ENCODE measurements around the gene CGB8.
"Not testable (repeated sequence)": the region's sequence is repeated elsewhere in the genome, so short reads cannot be mapped to it uniquely, and the experiment has no call there.

The CGB8 gene

GRCh38 chr19:49057636-49058234 is 8.8 kb upstream of the CGB8 start, which contains the start of gene CGB7:
Gene CGB7, minus strand, starts transcription at chr19:49057749. Its CDS starts 2,374 bp downstream, at chr19:49055375.
- Histone ChIP-seq H3K4me3 (ENCODE audit: low read length) (no peak within 1 kb of the TSS), H3K36me3 (replicated peaks; ENCODE audit: low read depth, low read length) (no peaks in the 10 kb centered on the region), H3K4me2 (ENCODE audit: low read length) (no peak within 1 kb of the TSS), H3K4me1 (ENCODE audit: low read length) (no peaks in the 10 kb centered on the region), H4K20me1 (ENCODE audit: insufficient read depth, low read length) (no peaks in the 10 kb centered on the region), H3K27ac (ENCODE audit: low read length) (no peak within 1 kb of the TSS), H3K79me2 (ENCODE audit: low read length) (no peaks in the 10 kb centered on the region), H3K9me3 (ENCODE audit: insufficient read depth, low read length) (no peaks in the 10 kb centered on the region), H2AFZ (ENCODE audit: low read depth, low read length) (no peak within 1 kb of the TSS), H3K27me3 (ENCODE audit: low read depth, low read length) (no peaks in the 10 kb centered on the region), H3K9ac (ENCODE audit: low read length) (no peak within 1 kb of the TSS)
- TF ChIP-seq CTCF (IDR thresholded peaks at IDR 0.05; ENCODE audit: low read depth, low read length), result no peak
- no peak for TF ChIP-seq EZH2phosphoT487 (IDR thresholded peaks at IDR 0.05; ENCODE audit: low read depth)

- H3K27me3 ChIP-seq (ENCODE audit: low read depth, low read length); H4K20me1 ChIP-seq (ENCODE audit: insufficient read depth, low read length); H3K27ac ChIP-seq (ENCODE audit: low read length); H3K9ac ChIP-seq (ENCODE audit: low read length); H3K4me2 ChIP-seq (ENCODE audit: low read length); H3K9me3 ChIP-seq (ENCODE audit: insufficient read depth, low read length); H3K4me3 ChIP-seq (ENCODE audit: low read length); H3K36me3 ChIP-seq (replicated peaks; ENCODE audit: low read depth, low read length); H3K79me2 ChIP-seq (ENCODE audit: low read length); H3K4me1 ChIP-seq (ENCODE audit: low read length); H2AFZ ChIP-seq (ENCODE audit: low read depth, low read length): not testable (repeated sequence)
These were observed 8.1 kb upstream of the CGB8 start for GRCh38 chr19:49056902-49057596.

- Histone ChIP-seq H3K36me3 (replicated peaks; ENCODE audit: low read depth, low read length) (no peaks in the 10 kb centered on the region), H2AFZ (ENCODE audit: low read depth, low read length) (no peak overlapping the region), H4K20me1 (ENCODE audit: insufficient read depth, low read length) (no peaks in the 10 kb centered on the region), H3K4me3 (ENCODE audit: low read length) (no peak overlapping the region), H3K9ac (ENCODE audit: low read length) (no peak overlapping the region), H3K4me1 (ENCODE audit: low read length) (no peaks in the 10 kb centered on the region), H3K4me2 (ENCODE audit: low read length) (no peak overlapping the region), H3K79me2 (ENCODE audit: low read length) (no peaks in the 10 kb centered on the region), H3K27ac (ENCODE audit: low read length) (no peak overlapping the region), H3K27me3 (ENCODE audit: low read depth, low read length) (no peaks in the 10 kb centered on the region), H3K9me3 (ENCODE audit: insufficient read depth, low read length) (no peaks in the 10 kb centered on the region)
- TF ChIP-seq CTCF (IDR thresholded peaks at IDR 0.05; ENCODE audit: low read depth, low read length) (no peak), EZH2phosphoT487 (IDR thresholded peaks at IDR 0.05; ENCODE audit: low read depth) (no peak)
These were observed 7.4 kb upstream of the CGB8 start for GRCh38 chr19:49056101-49056901.

GRCh38 chr19:49050376-49051033 is 1.6 kb upstream of the CGB8 start:
- H3K9me3 ChIP-seq (ENCODE audit: insufficient read depth, low read length); H3K79me2 ChIP-seq (ENCODE audit: low read length); H3K4me2 ChIP-seq (ENCODE audit: low read length); H3K4me3 ChIP-seq (ENCODE audit: low read length); H3K9ac ChIP-seq (ENCODE audit: low read length); H4K20me1 ChIP-seq (ENCODE audit: insufficient read depth, low read length); H3K36me3 ChIP-seq (replicated peaks; ENCODE audit: low read depth, low read length); H3K27ac ChIP-seq (ENCODE audit: low read length); H3K4me1 ChIP-seq (ENCODE audit: low read length); H3K27me3 ChIP-seq (ENCODE audit: low read depth, low read length); H2AFZ ChIP-seq (ENCODE audit: low read depth, low read length): not testable (repeated sequence)

- H3K27ac ChIP-seq (ENCODE audit: low read length); H3K4me2 ChIP-seq (ENCODE audit: low read length); H4K20me1 ChIP-seq (ENCODE audit: insufficient read depth, low read length); H2AFZ ChIP-seq (ENCODE audit: low read depth, low read length); H3K27me3 ChIP-seq (ENCODE audit: low read depth, low read length); H3K79me2 ChIP-seq (ENCODE audit: low read length); H3K4me1 ChIP-seq (ENCODE audit: low read length); H3K4me3 ChIP-seq (ENCODE audit: low read length); H3K9ac ChIP-seq (ENCODE audit: low read length); H3K9me3 ChIP-seq (ENCODE audit: insufficient read depth, low read length); H3K36me3 ChIP-seq (replicated peaks; ENCODE audit: low read depth, low read length): not testable (repeated sequence)
These were observed 923 bp upstream of the CGB8 start for GRCh38 chr19:49049834-49050233.

GRCh38 chr19:49043548-49043947 is 5.4 kb downstream of the CGB8 start, which contains the start of gene CGB5:
Gene CGB5, plus strand, starts transcription at chr19:49043848. Its CDS starts 362 bp downstream, at chr19:49044210.
- not testable (repeated sequence) for H3K4me3 ChIP-seq (ENCODE audit: low read length); H3K79me2 ChIP-seq (ENCODE audit: low read length); H3K4me2 ChIP-seq (ENCODE audit: low read length); H3K9me3 ChIP-seq (ENCODE audit: insufficient read depth, low read length); H3K27me3 ChIP-seq (ENCODE audit: low read depth, low read length); H3K27ac ChIP-seq (ENCODE audit: low read length); H2AFZ ChIP-seq (ENCODE audit: low read depth, low read length); H3K36me3 ChIP-seq (replicated peaks; ENCODE audit: low read depth, low read length); H4K20me1 ChIP-seq (ENCODE audit: insufficient read depth, low read length); H3K4me1 ChIP-seq (ENCODE audit: low read length); H3K9ac ChIP-seq (ENCODE audit: low read length)

GRCh38 chr19:49042666-49043065 is 6.2 kb downstream of the CGB8 start:
- H3K4me1 ChIP-seq (ENCODE audit: low read length); H4K20me1 ChIP-seq (ENCODE audit: insufficient read depth, low read length); H3K9ac ChIP-seq (ENCODE audit: low read length); H3K36me3 ChIP-seq (replicated peaks; ENCODE audit: low read depth, low read length); H3K79me2 ChIP-seq (ENCODE audit: low read length); H3K4me3 ChIP-seq (ENCODE audit: low read length); H3K27me3 ChIP-seq (ENCODE audit: low read depth, low read length); H3K27ac ChIP-seq (ENCODE audit: low read length); H2AFZ ChIP-seq (ENCODE audit: low read depth, low read length); H3K4me2 ChIP-seq (ENCODE audit: low read length); H3K9me3 ChIP-seq (ENCODE audit: insufficient read depth, low read length): not testable (repeated sequence)

Measured in OCI-LY3 (cell line).